H1 (cell line): ENCODE measurements around the gene ANKS1B. TPM values are rescaled to one million over a fixed set of nuclear protein-coding genes. Genes with fewer than 3 reads are reported as not detected.

Experiments
- CHD2 ChIP-seq: IDR thresholded peaks from 2 replicates; pipeline ENCODE4 v1.6.1; 2012; ENCODE audit warnings: low read length, improper control_type of control experiment
- FOSL1 ChIP-seq: IDR thresholded peaks from 2 replicates; pipeline ENCODE4 v1.6.1; 2011; ENCODE audit warnings: mild to moderate bottlenecking, low read depth, low read length, moderate library complexity; ENCODE audit not compliant: insufficient read depth
- GABPA ChIP-seq: IDR thresholded peaks from 2 replicates; pipeline ENCODE4 v1.6.1; 2011; ENCODE audit warnings: mild to moderate bottlenecking, low read length, moderate library complexity, borderline replicate concordance; ENCODE audit not compliant: insufficient read depth
- GTF2F1 ChIP-seq: IDR thresholded peaks from 2 replicates; pipeline ENCODE4 v1.6.1; 2012; ENCODE audit warnings: low read depth, low read length, improper control_type of control experiment, borderline replicate concordance
- KDM4A ChIP-seq: IDR thresholded peaks from one replicate; pipeline ENCODE4 v1.7.1; 2012; ENCODE audit warnings: low read depth, mild to moderate bottlenecking, moderate library complexity, low read length, inconsistent platforms; ENCODE audit not compliant: severe bottlenecking
- RFX5 ChIP-seq: IDR thresholded peaks from 2 replicates; pipeline ENCODE4 v1.6.1; 2011; ENCODE audit warnings: low read depth, low read length, improper control_type of control experiment, borderline replicate concordance
- SIN3A ChIP-seq, 2 experiments: IDR thresholded peaks in 1 of 2; conservative IDR thresholded peaks in 1 of 2; 2 replicates each; pipeline ENCODE4 v1.6.1; 2011 to 2012; ENCODE audit warnings: low read length in 2 of 2, improper control_type of control experiment in 1 of 2, low read depth in 1 of 2, mild to moderate bottlenecking in 1 of 2
- polyA plus RNA-seq, 7 experiments: library from polyadenylated mRNA; depleted of rRNA in 3 of 7; stranded (reverse) in 5 of 7; unstranded in 2 of 7; fragments of >200 nt in 5 of 7; fragments of 200-250 nt in 2 of 7; gene quantifications; 1 replicate in 5 of 7; 2 replicates in 1 of 7; 4 replicates in 1 of 7; pipeline versions ENCODE4 v1.2.1 to v1.2.3, GENCODE V29; 2011 to 2013; ENCODE audit warnings: missing spikeins in 2 of 7, mixed read lengths in 2 of 7
- total RNA-seq: library from RNA; stranded (reverse); fragmentation: NEBNext Ultra II Directional; extraction: Animal tissue kit (Norgen Biotek cat#: 25700); gene quantifications from 2 replicates; pipeline ENCODE4 v1.2.1, GENCODE V29; 2021
- TF ChIP-seq, protein P1 (sequence below): fragments of 300-600 bp; sonication (generic); IDR thresholded peaks from 2 replicates; pipeline ENCODE4 v1.7.1; 2012; ENCODE audit warnings: low read length, moderate library complexity, mild to moderate bottlenecking, inconsistent platforms; ENCODE audit not compliant: insufficient replicate concordance

The ANKS1B gene
- total and polyA plus RNA-seq, 2 of the 8 experiments (the other 6 are each of a cell fraction or from before 2014, with no cell fraction given): 2.7 to 6.1 TPM

DNA sequence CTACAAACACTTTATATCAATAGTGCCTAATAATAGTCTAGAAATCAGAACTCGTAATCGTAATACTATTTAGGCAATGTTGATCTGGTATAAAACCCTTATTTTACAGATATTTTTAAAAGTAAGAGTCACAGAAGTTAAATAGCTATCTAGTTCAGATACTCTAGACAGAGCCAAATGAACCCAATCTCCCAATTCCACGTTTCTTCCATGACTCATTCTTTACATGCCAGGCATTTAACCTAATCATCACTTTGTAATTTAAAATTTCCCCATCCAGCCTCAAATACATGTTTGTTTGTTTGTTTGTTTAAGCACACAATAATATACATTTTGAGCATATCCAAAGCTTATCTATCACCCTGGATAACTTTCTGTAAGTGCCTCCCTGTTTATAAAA lies 373.6 kb downstream of the ANKS1B start (continued):
- no peak for TF ChIP-seq RFX5
- TF ChIP-seq CHD2: no peak
- no peak for TF ChIP-seq GTF2F1
- no peak for TF ChIP-seq GABPA
- no peak for TF ChIP-seq FOSL1
- TF ChIP-seq, protein P1, sequence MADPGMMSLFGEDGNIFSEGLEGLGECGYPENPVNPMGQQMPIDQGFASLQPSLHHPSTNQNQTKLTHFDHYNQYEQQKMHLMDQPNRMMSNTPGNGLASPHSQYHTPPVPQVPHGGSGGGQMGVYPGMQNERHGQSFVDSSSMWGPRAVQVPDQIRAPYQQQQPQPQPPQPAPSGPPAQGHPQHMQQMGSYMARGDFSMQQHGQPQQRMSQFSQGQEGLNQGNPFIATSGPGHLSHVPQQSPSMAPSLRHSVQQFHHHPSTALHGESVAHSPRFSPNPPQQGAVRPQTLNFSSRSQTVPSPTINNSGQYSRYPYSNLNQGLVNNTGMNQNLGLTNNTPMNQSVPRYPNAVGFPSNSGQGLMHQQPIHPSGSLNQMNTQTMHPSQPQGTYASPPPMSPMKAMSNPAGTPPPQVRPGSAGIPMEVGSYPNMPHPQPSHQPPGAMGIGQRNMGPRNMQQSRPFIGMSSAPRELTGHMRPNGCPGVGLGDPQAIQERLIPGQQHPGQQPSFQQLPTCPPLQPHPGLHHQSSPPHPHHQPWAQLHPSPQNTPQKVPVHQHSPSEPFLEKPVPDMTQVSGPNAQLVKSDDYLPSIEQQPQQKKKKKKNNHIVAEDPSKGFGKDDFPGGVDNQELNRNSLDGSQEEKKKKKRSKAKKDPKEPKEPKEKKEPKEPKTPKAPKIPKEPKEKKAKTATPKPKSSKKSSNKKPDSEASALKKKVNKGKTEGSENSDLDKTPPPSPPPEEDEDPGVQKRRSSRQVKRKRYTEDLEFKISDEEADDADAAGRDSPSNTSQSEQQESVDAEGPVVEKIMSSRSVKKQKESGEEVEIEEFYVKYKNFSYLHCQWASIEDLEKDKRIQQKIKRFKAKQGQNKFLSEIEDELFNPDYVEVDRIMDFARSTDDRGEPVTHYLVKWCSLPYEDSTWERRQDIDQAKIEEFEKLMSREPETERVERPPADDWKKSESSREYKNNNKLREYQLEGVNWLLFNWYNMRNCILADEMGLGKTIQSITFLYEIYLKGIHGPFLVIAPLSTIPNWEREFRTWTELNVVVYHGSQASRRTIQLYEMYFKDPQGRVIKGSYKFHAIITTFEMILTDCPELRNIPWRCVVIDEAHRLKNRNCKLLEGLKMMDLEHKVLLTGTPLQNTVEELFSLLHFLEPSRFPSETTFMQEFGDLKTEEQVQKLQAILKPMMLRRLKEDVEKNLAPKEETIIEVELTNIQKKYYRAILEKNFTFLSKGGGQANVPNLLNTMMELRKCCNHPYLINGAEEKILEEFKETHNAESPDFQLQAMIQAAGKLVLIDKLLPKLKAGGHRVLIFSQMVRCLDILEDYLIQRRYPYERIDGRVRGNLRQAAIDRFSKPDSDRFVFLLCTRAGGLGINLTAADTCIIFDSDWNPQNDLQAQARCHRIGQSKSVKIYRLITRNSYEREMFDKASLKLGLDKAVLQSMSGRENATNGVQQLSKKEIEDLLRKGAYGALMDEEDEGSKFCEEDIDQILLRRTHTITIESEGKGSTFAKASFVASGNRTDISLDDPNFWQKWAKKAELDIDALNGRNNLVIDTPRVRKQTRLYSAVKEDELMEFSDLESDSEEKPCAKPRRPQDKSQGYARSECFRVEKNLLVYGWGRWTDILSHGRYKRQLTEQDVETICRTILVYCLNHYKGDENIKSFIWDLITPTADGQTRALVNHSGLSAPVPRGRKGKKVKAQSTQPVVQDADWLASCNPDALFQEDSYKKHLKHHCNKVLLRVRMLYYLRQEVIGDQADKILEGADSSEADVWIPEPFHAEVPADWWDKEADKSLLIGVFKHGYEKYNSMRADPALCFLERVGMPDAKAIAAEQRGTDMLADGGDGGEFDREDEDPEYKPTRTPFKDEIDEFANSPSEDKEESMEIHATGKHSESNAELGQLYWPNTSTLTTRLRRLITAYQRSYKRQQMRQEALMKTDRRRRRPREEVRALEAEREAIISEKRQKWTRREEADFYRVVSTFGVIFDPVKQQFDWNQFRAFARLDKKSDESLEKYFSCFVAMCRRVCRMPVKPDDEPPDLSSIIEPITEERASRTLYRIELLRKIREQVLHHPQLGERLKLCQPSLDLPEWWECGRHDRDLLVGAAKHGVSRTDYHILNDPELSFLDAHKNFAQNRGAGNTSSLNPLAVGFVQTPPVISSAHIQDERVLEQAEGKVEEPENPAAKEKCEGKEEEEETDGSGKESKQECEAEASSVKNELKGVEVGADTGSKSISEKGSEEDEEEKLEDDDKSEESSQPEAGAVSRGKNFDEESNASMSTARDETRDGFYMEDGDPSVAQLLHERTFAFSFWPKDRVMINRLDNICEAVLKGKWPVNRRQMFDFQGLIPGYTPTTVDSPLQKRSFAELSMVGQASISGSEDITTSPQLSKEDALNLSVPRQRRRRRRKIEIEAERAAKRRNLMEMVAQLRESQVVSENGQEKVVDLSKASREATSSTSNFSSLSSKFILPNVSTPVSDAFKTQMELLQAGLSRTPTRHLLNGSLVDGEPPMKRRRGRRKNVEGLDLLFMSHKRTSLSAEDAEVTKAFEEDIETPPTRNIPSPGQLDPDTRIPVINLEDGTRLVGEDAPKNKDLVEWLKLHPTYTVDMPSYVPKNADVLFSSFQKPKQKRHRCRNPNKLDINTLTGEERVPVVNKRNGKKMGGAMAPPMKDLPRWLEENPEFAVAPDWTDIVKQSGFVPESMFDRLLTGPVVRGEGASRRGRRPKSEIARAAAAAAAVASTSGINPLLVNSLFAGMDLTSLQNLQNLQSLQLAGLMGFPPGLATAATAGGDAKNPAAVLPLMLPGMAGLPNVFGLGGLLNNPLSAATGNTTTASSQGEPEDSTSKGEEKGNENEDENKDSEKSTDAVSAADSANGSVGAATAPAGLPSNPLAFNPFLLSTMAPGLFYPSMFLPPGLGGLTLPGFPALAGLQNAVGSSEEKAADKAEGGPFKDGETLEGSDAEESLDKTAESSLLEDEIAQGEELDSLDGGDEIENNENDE: no peak
- no peak for TF ChIP-seq KDM4A
- TF ChIP-seq SIN3A (conservative IDR thresholded peaks at IDR 0.05 in 1 of 2, IDR thresholded peaks at IDR 0.05 in 1 of 2; ENCODE audit: low read depth in 1 of 2, low read length in 2 of 2): no peak
